HepG2 (cell line): ENCODE measurements around the gene GUCY1A2. TPM values are rescaled to one million over a fixed set of nuclear protein-coding genes. Genes with fewer than 3 reads are reported as not detected.

ENCODE experiments used
- ATAC-seq: fragments of 200-7000 bp; cut with Tn5 transposase; 3 replicates; pipeline ENCODE4 v1.9.1; 2020; ENCODE audit warnings: mild to moderate bottlenecking, moderate library complexity
- BruUV-seq: library from RNA; stranded (reverse); fragments of 400-500 nt; replicated peaks from 2 replicates; lab custom pipeline; 2021; lab: Mats Ljungman, UMichigan
- CTCF ChIA-PET: fragments of 300-600 bp; formaldehyde crosslinking; extraction: SDS; loops from one replicate; lab custom pipeline; 2021; ENCODE audit warnings: low total read pairs, inconsistent platforms, low intra/inter-chr PET ratio; lab: Yijun Ruan, JAX
- POLR2A ChIA-PET: fragments of 350-600 bp; sonication (Branson Sonifier 250); formaldehyde crosslinking; loops from one replicate; lab custom pipeline; 2020; ENCODE audit warnings: antibody characterized with exemption, inconsistent platforms; lab: Yijun Ruan, JAX
- DNase-seq: peaks from one replicate; pipeline ENCODE4 v3.0.0-alpha.2; 2015; ENCODE audit warnings: low spot score
- FAIRE-seq: peaks from 3 replicates; lab custom pipeline; 2011; peaks lifted over from hg19 to GRCh38; lab: Jason Lieb, UNC
- H2AFZ ChIP-seq: one replicate; pipeline ENCODE4 v1.6.1; 2011; ENCODE audit warnings: low read length, inconsistent platforms
- H3K27ac ChIP-seq: fragments of 300-600 bp; 3 replicates; pipeline ENCODE4 v1.8.0; 2011; ENCODE audit warnings: mixed run types, mild to moderate bottlenecking, mixed read lengths, low read length, inconsistent platforms; ENCODE audit not compliant: insufficient read depth; ENCODE audit errors: extremely low read length
- H3K27me3 ChIP-seq, 2 experiments: fragments of 200-600 bp in 1 of 2; 2 replicates in 1 of 2; 3 replicates in 1 of 2; pipeline versions ENCODE4 v1.6.0 to v1.8.0; 2011; ENCODE audit warnings: low read length in 2 of 2, mild to moderate bottlenecking in 2 of 2, moderate library complexity in 2 of 2, inconsistent platforms in 1 of 2; ENCODE audit not compliant: insufficient read depth in 2 of 2, control insufficient read depth in 1 of 2
- H3K36me3 ChIP-seq, 2 experiments: fragments of 200-600 bp in 1 of 2; replicated peaks in 1 of 2; 2 replicates in 1 of 2; 3 replicates in 1 of 2; pipeline versions ENCODE4 v1.5.1 to v1.8.0; 2011; ENCODE audit warnings: low read length in 2 of 2, inconsistent platforms in 1 of 2; ENCODE audit not compliant: insufficient read depth in 2 of 2, control insufficient read depth in 1 of 2
- H3K4me1 ChIP-seq: 2 replicates; pipeline ENCODE4 v1.5.1; 2012; ENCODE audit warnings: low read length, inconsistent platforms; ENCODE audit not compliant: insufficient read depth
- H3K4me2 ChIP-seq: 2 replicates; pipeline ENCODE4 v1.6.0; 2011; ENCODE audit warnings: low read depth, low read length, inconsistent platforms
- H3K4me3 ChIP-seq, 3 experiments: fragments of 200-600 bp in 1 of 3; sonication (generic), shearing (Covaris generic) in 1 of 3; replicated peaks in 1 of 3; 2 replicates each; pipeline ENCODE4 v1.5.1; 2011 to 2016; ENCODE audit warnings: low read length in 3 of 3, inconsistent platforms in 2 of 3, low read depth in 2 of 3, mild to moderate bottlenecking in 2 of 3, control low read depth in 1 of 3, mixed read lengths in 1 of 3; ENCODE audit not compliant: insufficient read depth in 1 of 3
- H3K79me2 ChIP-seq: one replicate; pipeline ENCODE4 v1.6.1; 2011; ENCODE audit warnings: low read length, inconsistent platforms; ENCODE audit not compliant: insufficient read depth
- H3K9ac ChIP-seq: 2 replicates; pipeline ENCODE4 v1.6.0; 2011; ENCODE audit warnings: mild to moderate bottlenecking, low read depth, low read length, inconsistent platforms; ENCODE audit not compliant: insufficient read depth
- H3K9me3 ChIP-seq: 2 replicates; pipeline ENCODE4 v1.5.1; 2012; ENCODE audit warnings: mild to moderate bottlenecking, low read length
- H4K20me1 ChIP-seq: 2 replicates; pipeline ENCODE4 v1.6.0; 2011; ENCODE audit warnings: inconsistent platforms, mild to moderate bottlenecking, low read length, moderate library complexity; ENCODE audit not compliant: insufficient read depth
- CHD2 ChIP-seq: IDR thresholded peaks from 2 replicates; pipeline ENCODE4 v1.6.1; 2011; ENCODE audit warnings: low read depth, low read length, improper control_type of control experiment
- ZNF124 ChIP-seq: sonication (generic); formaldehyde crosslinking; IDR thresholded peaks from 2 replicates; pipeline ENCODE4 v1.4.0; 2020; ENCODE audit warnings: missing genetic modification reagents
- ZNF317 ChIP-seq: sonication (generic); formaldehyde crosslinking; IDR thresholded peaks from 2 replicates; pipeline ENCODE4 v1.5.0; 2020; ENCODE audit warnings: mild to moderate bottlenecking, missing genetic modification reagents
- WGBS: methylation state at CpG from one replicate; pipeline ENCODE4 v1.1.6; 2017; ENCODE audit warnings: low lambda C conversion rate; 5-methylcytosine and 5-hydroxymethylcytosine counted together
- in situ Hi-C: cut with HindIII; loops from 2 replicates; pipeline ENCODE4 v1.10.0; 2017; ENCODE audit warnings: low pct_unique_long_range_greater_than_20kb; ENCODE audit not compliant: extremely low pct_ligation_motif_present
- intact Hi-C: fragments of 100-400 bp; cut with micrococcal nuclease; formaldehyde crosslinking; loops from one replicate; pipeline ENCODE4 v1.10.0; 2022; ENCODE audit not compliant: unreplicated experiment
- polyA plus RNA-seq, 8 experiments: library from polyadenylated mRNA; depleted of rRNA in 3 of 8; stranded (reverse) in 7 of 8; unstranded in 1 of 8; fragments of >200 nt; fragmentation: Illumina TruSeq in 4 of 8; extraction: Trizol in 4 of 8; gene quantifications; 2 replicates each; pipeline versions ENCODE4 v1.2.1 to v1.2.3, GENCODE V29; 2011 to 2016; ENCODE audit warnings: low read depth in 4 of 8, missing spikeins in 1 of 8, mixed read lengths in 1 of 8; ENCODE audit not compliant: insufficient read depth in 1 of 8
- total RNA-seq, 5 experiments: library from RNA; depleted of rRNA; stranded (reverse); fragments of >200 nt; fragmentation: Illumina TruSeq; extraction: Trizol; gene quantifications; 2 replicates each; pipeline ENCODE4 v1.2.3, GENCODE V29; 2016; ENCODE audit warnings: low read depth in 1 of 5
- TF ChIP-seq, protein P1 (sequence below): sonication (generic); formaldehyde crosslinking; IDR thresholded peaks from 2 replicates; pipeline ENCODE4 v1.4.0; 2020; ENCODE audit warnings: missing genetic modification reagents
- TF ChIP-seq, protein P2 (sequence below): sonication (generic); formaldehyde crosslinking; IDR thresholded peaks from 2 replicates; pipeline ENCODE4 v1.8.1; 2023; ENCODE audit warnings: mild to moderate bottlenecking, missing genetic modification reagents
- TF ChIP-seq, protein P3 (sequence below): sonication (generic); formaldehyde crosslinking; IDR thresholded peaks from 2 replicates; pipeline ENCODE4 v1.4.0; 2020; ENCODE audit warnings: missing genetic modification reagents, borderline replicate concordance
- TF ChIP-seq, protein P4 (sequence below): sonication (generic); formaldehyde crosslinking; IDR thresholded peaks from 2 replicates; pipeline ENCODE4 v1.4.0; 2020; ENCODE audit warnings: missing genetic modification reagents
- TF ChIP-seq, protein P5 (sequence below): fragments of 450-650 bp; IDR thresholded peaks from 2 replicates; pipeline ENCODE4 v1.6.1; 2017

GUCY1A2 gene
- total and polyA plus RNA-seq, 2 of the 13 experiments (the other 11 are each of a cell fraction or from before 2014, with no cell fraction given): 0.01 to 0.07 TPM

DNA sequence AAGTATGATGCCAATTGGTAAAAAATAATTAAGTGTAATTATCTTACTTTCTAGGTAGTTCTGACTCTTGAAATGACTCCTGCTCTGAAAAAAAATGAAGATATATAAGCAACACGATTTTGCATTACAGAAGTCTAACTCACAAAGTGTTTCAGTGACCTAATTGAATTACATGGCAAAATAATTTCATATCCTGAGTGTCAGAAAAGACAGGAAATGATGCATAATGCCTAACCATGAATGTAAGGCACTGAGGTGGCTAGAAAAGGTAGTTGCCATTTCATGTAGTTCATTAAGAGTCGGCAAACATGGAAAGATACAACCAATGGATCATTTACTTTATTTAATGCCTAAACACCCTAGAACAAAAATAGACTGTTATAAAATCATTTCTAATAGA lies 113.5 kb downstream of the GUCY1A2 start:
- Histone ChIP-seq H2AFZ (no peak overlapping the region), H3K36me3 (no peaks in the 10 kb centered on the region), H3K27me3 (no peaks in the 10 kb centered on the region), H3K9me3 (no peaks in the 10 kb centered on the region), H3K4me1 (no peaks in the 10 kb centered on the region), H3K4me3 (no peak overlapping the region), H3K79me2 (no peaks in the 10 kb centered on the region), H3K27ac (no peak overlapping the region), H3K9ac (no peak overlapping the region), H4K20me1 (no peaks in the 10 kb centered on the region), H3K4me2 (no peak overlapping the region)
- CTCF ChIA-PET: no interaction called here
- 25% methylated on average over 2 of the region's 2 CpGs for WGBS
- no TSS peak for BruUV-seq
- POLR2A ChIA-PET: no interaction called here
- no peak for DNase-seq
- intact Hi-C loops (no loop called here), in situ Hi-C loops (no loop called here)
- ATAC-seq: no peak
- TF ChIP-seq ZNF124 (no peak), ZNF317 (CRISPR knock-in tag) (no peak), CHD2 (no peak)
- TF ChIP-seq, protein P1, sequence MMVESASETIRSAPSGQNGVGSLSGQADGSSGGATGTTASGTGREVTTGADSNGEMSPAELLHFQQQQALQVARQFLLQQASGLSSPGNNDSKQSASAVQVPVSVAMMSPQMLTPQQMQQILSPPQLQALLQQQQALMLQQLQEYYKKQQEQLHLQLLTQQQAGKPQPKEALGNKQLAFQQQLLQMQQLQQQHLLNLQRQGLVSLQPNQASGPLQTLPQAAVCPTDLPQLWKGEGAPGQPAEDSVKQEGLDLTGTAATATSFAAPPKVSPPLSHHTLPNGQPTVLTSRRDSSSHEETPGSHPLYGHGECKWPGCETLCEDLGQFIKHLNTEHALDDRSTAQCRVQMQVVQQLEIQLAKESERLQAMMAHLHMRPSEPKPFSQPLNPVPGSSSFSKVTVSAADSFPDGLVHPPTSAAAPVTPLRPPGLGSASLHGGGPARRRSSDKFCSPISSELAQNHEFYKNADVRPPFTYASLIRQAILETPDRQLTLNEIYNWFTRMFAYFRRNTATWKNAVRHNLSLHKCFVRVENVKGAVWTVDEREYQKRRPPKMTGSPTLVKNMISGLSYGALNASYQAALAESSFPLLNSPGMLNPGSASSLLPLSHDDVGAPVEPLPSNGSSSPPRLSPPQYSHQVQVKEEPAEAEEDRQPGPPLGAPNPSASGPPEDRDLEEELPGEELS (CRISPR knock-in tag): no peak
- TF ChIP-seq, protein P2, sequence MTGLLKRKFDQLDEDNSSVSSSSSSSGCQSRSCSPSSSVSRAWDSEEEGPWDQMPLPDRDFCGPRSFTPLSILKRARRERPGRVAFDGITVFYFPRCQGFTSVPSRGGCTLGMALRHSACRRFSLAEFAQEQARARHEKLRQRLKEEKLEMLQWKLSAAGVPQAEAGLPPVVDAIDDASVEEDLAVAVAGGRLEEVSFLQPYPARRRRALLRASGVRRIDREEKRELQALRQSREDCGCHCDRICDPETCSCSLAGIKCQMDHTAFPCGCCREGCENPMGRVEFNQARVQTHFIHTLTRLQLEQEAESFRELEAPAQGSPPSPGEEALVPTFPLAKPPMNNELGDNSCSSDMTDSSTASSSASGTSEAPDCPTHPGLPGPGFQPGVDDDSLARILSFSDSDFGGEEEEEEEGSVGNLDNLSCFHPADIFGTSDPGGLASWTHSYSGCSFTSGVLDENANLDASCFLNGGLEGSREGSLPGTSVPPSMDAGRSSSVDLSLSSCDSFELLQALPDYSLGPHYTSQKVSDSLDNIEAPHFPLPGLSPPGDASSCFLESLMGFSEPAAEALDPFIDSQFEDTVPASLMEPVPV: no peak
- TF ChIP-seq, protein P3, sequence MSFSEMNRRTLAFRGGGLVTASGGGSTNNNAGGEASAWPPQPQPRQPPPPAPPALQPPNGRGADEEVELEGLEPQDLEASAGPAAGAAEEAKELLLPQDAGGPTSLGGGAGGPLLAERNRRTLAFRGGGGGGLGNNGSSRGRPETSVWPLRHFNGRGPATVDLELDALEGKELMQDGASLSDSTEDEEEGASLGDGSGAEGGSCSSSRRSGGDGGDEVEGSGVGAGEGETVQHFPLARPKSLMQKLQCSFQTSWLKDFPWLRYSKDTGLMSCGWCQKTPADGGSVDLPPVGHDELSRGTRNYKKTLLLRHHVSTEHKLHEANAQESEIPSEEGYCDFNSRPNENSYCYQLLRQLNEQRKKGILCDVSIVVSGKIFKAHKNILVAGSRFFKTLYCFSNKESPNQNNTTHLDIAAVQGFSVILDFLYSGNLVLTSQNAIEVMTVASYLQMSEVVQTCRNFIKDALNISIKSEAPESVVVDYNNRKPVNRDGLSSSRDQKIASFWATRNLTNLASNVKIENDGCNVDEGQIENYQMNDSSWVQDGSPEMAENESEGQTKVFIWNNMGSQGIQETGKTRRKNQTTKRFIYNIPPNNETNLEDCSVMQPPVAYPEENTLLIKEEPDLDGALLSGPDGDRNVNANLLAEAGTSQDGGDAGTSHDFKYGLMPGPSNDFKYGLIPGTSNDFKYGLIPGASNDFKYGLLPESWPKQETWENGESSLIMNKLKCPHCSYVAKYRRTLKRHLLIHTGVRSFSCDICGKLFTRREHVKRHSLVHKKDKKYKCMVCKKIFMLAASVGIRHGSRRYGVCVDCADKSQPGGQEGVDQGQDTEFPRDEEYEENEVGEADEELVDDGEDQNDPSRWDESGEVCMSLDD (CRISPR knock-in tag): no peak
- TF ChIP-seq, protein P4, sequence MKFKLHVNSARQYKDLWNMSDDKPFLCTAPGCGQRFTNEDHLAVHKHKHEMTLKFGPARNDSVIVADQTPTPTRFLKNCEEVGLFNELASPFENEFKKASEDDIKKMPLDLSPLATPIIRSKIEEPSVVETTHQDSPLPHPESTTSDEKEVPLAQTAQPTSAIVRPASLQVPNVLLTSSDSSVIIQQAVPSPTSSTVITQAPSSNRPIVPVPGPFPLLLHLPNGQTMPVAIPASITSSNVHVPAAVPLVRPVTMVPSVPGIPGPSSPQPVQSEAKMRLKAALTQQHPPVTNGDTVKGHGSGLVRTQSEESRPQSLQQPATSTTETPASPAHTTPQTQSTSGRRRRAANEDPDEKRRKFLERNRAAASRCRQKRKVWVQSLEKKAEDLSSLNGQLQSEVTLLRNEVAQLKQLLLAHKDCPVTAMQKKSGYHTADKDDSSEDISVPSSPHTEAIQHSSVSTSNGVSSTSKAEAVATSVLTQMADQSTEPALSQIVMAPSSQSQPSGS: no peak
- TF ChIP-seq, protein P5, sequence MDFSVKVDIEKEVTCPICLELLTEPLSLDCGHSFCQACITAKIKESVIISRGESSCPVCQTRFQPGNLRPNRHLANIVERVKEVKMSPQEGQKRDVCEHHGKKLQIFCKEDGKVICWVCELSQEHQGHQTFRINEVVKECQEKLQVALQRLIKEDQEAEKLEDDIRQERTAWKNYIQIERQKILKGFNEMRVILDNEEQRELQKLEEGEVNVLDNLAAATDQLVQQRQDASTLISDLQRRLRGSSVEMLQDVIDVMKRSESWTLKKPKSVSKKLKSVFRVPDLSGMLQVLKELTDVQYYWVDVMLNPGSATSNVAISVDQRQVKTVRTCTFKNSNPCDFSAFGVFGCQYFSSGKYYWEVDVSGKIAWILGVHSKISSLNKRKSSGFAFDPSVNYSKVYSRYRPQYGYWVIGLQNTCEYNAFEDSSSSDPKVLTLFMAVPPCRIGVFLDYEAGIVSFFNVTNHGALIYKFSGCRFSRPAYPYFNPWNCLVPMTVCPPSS: no peak
- no peak for FAIRE-seq
